A673 (cell line): ENCODE results near the gene SRRM4.

Experiments used
- EZH2 ChIP-seq: fragments of 200-600 bp; sonication (generic); IDR thresholded peaks from 2 replicates; pipeline ENCODE4 v1.6.1; 2017; ENCODE audit warnings: borderline replicate concordance, low read depth, mild to moderate bottlenecking, mixed read lengths, antibody characterized with exemption, low read length; ENCODE audit not compliant: poor library complexity, severe bottlenecking
- TF ChIP-seq, protein P1 (sequence below): fragments of 300-800, 200-600 bp; sonication (generic); conservative IDR thresholded peaks from 2 replicates; pipeline ENCODE4 v1.5.1; 2017; ENCODE audit warnings: low read depth, mild to moderate bottlenecking, antibody characterized with exemption, low read length, moderate library complexity, mixed read lengths

DNA sequence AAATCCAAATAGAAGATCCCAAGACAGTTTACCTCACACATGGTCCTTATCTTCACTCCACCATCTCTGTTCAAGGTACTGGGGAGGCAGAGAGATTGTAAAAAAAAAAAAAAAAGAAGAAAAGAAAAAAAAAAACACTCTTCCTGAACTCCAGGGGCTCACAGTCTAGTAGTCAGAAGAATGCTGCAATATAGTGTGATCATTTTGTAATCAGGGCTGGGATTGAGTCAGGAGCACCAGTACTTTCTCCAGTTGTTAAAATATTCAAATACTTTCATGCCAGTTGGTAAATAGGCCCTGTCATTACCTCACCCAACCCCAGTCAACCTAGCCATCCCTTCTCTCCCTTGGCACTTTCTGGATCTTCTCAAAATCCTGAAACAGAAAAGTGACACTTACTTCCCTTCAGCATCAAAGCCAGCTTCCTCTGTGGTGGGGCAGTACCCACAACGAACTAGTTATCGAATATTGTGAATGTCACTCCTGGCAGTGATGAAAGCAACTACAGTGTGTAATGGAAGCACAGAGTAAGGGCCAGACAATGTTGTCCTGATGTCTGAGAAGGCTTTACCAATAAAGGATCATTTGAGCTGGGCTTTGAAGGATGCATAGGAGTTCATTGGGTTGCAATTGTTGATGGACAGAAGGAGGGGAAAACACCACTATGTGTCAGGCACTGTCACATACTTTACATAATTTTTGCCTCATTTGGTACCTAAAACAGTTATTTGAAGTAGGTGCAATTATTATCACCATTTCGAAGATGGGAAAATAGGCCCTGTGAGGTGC lies 153.1 kb downstream of the SRRM4 start:
- TF ChIP-seq, protein P1, sequence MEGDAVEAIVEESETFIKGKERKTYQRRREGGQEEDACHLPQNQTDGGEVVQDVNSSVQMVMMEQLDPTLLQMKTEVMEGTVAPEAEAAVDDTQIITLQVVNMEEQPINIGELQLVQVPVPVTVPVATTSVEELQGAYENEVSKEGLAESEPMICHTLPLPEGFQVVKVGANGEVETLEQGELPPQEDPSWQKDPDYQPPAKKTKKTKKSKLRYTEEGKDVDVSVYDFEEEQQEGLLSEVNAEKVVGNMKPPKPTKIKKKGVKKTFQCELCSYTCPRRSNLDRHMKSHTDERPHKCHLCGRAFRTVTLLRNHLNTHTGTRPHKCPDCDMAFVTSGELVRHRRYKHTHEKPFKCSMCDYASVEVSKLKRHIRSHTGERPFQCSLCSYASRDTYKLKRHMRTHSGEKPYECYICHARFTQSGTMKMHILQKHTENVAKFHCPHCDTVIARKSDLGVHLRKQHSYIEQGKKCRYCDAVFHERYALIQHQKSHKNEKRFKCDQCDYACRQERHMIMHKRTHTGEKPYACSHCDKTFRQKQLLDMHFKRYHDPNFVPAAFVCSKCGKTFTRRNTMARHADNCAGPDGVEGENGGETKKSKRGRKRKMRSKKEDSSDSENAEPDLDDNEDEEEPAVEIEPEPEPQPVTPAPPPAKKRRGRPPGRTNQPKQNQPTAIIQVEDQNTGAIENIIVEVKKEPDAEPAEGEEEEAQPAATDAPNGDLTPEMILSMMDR: no peak
- no peak for TF ChIP-seq EZH2
